SHP77 (cell line): Measurements from ENCODE around the gene AFM.
A peak's percentile ranks its signal among the peaks of the same experiment; 100 is the strongest.

ENCODE experiments used
- DNase-seq, 2 experiments: peaks; one replicate each; lab custom pipeline; 2025; lab: John Stamatoyannopoulos, UW

The AFM gene

DNA sequence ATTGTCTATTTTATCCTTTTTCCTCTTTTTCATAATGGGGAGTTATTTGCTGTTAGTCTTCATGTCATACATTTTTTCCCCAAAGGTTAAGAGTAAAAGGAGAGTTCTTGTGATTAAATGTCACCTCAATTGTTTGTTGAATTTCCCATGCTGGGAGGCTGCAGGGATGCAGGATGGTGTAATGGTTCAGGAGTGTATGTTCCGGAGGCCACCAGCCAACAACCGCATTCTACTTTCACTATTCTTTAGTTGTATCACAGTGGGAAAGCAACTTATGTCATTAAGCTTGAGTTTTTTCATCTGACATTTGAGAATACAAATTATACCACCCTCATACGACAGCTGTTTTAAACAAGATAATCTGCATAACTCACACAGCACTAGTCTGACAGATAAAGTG lies 30.1 kb upstream of the AFM start:
- DNase-seq = peak in 1 of 2 experiments; percentile 3

DNA sequence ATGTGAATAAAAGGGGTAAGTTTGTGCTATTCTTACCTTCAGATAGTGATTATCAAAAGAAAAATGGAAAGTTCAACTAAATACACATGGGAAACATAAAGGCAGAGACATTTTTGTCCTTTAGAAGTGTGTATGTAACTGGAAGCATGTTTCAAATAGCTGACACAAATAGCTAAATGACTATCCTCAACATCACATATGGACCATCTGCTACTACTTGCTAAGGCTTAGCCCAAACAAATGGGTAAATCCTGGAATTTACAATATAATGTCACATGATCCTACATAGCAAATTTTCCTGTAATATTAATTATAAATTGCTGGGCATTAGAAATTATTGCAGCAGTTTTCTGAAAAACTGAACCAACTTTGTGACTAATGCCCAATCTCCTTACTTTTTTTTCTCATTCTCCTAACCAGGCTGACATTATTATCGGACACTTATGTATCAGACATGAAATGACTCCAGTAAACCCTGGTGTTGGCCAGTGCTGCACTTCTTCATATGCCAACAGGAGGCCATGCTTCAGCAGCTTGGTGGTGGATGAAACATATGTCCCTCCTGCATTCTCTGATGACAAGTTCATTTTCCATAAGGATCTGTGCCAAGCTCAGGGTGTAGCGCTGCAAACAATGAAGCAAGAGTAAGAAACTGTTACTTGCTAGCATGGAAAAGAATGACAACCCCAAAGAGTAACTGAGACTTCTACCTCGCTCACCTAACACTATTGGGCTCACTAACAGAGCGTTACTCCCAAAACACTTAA lies 29.4 kb upstream of the AFM start:
- no peak for DNase-seq

DNA sequence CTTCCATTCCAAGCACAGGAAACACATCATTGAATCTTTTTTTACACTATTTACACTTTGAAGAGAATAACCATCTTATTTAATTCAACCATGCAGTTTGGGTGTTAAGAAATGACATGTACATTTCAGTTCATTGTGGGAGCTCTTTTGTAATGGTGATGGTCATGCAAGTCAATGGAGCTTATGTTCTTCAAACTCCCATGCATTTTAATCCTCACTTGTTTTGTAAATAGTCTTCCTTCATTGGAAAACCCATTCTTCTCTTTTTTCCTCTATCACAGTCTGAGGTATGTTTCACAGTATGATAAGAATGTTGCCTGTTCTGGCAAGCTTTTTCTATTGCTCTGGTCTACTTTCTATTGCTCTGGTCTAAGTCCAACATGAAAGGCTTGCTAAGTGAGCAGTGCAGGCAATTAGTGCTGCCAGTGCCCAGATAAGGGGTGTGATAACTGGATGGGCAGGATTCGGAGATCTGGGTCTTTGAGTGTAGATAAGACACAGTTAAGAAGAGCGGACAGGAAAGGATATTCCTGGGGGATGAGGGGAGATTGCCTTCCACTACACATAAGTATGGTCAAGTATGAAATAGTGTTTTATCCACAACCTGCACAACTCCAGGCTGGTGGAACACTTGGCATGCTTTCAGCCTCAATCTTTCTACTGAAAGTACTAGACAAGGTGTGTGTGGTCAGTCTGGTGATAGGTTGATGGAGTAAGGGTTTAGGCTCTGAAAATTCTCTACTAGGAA lies 28.4 kb upstream of the AFM start:
- DNase-seq = no peak

DNA sequence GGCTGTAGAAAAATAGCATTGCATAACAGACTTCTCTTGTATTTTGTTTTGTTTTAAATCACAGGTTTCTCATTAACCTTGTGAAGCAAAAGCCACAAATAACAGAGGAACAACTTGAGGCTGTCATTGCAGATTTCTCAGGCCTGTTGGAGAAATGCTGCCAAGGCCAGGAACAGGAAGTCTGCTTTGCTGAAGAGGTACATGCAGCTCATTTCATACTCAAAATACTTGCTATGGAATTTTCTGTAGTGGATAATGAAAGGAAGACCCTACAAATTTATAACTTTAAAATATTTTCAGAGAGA lies 27.9 kb upstream of the AFM start:
- no peak for DNase-seq

- no peak for DNase-seq
These were observed 26.6 kb upstream of the AFM start for GRCh38 chr4:73454920-73455319.

- DNase-seq = no peak
These were observed 25.1 kb upstream of the AFM start for GRCh38 chr4:73456177-73457022.

GRCh38 chr4:73458184-73459047 lies 23.1 kb upstream of the AFM start:
- no peak for DNase-seq

DNA sequence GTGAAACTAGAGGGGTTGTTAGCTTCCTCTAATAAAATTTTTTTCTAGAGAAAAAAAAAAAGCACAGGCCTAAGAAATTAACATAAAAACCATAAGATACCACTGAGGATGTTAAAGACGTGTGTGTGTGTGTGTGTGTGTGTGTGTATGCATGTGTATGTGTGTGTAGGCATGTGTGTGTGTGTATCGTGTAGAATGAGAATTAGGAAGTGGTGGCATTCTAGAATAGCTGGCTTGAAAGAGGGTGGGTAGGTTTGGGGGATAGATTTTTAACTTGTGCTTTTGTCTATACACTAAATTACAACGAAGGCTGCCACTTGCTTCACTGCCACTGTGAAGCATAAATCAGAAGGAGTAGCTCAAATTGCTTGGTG lies 22.5 kb upstream of the AFM start:
- no peak for DNase-seq

DNA sequence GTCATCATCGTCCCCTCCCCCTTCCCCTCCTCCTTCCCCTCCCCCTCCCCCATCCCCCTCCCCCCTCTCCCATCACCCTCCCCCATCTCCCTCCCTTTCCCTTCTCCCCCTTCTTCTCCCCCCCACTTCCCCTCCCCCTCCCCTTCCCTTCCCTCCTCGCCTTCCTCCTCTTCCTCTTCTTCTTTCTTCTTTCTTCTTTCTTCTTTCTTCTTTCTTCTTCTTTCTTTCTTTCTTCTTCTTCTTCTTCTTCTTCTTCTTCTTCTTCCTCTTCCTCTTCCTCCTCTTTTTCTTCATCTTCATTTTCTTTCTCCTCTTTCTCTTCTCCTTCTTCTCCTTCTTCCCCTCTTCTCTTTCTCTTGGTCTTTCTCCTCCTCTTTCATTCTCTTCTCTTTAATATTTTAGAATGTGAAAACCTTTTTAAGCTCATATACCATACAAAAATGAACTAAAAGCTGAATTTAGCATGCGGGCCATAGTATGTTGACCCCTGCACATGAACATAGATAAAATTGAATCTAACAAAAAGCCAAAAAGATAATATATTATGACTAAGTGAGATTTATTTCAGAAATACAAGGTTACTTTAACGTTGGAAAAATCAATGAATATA lies 20.5 kb upstream of the AFM start:
- no peak for DNase-seq

DNA sequence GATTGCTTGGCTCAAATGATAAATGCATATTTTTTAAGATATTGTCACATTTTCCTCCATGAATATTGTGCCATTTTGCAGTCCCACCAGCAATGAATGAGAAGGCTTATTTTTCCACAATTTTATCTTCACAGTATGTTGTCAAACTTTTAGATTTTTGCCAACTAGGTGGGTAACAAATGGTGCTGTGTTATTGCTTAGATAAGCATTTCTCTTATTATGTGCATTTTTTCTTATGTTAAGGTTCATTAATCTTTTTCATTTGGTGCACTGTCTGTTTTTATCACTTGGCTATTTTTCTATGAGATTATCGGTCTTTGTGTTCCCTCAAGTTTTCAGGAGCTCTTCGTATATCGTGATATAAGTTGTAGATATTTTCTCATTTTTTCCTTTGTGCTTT lies 13.4 kb upstream of the AFM start:
- no peak for DNase-seq

DNA sequence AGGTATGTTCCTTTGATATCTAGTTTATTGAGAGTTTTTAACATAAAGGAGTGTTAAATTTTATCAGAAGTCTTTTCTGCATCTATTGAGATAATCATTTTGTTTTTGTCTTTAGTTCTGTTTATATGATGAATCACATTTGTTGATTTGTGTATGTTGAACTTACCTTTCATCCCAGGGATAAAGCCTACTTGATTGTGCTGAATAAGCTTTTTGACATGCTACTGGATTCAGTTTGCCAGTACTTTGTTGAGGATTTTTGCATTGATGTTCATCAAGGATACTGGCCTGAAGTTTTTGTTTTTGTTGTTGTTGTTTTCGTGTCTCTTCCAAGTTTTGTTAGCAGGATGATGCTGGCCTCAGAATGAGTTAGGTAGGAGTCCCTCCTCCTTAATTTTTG lies 10.8 kb upstream of the AFM start:
- no peak for DNase-seq

- DNase-seq = no peak
These were observed 4.4 kb upstream of the AFM start for GRCh38 chr4:73477176-73477575.

DNA sequence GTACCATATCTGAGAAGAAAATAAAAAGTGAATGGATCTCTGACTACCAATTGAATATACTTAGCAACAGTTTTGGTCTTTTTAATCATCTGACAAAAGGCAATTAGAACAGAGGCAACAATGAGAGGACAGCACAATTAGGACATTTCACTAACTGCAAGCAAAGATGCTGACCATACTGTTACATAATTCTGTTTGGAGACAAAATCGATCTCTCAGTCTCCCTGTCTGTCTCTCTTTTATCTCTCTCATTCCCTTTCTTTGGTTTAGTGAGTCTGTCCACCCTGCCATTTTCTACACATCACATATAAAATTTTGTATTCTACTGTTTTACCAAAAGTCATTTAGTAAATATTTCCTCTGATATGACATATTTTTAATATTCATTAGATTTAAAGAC lies 2.2 kb upstream of the AFM start:
- no peak for DNase-seq

DNA sequence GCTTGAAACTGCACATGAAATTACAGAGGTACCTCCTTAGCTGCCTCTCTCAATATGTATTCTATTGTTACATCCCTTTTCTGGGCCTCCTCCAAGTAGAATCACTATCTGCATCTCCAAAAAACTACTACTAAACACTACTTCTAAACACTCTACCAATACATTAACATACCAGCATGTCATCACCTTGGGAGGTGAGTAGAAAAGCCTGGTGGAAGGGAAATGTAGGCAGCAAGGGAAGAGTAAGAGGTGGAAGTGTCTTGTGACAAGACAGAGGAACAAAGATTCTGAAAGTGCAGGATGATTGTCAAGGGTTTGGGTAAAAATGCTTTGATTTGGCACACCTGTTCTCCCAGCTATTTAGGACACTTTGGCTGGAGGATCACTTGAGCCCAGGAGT lies 3.5 kb downstream of the AFM start:
- DNase-seq = no peak

- no peak for DNase-seq
These were observed 4.1 kb downstream of the AFM start for GRCh38 chr4:73485596-73485995.

DNA sequence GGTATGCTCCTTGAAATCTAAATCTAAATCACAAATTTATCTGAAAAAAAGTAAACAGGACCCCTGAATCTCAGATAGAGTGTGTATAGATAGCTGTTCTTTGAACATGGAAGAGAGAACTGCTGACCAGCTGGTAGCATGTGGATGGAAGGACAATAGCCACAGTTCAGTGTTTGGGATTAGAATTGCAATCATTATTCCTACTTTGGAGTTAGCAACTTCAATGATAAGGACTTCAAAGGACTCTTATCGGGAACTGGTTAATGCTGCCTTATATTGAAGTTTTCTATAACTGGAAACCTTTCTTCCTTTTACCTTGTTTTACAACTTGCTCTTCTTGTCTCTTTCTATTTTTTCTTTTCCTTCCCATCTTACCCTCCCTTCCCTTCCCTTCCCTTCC lies 5.0 kb downstream of the AFM start:
- no peak for DNase-seq

DNA sequence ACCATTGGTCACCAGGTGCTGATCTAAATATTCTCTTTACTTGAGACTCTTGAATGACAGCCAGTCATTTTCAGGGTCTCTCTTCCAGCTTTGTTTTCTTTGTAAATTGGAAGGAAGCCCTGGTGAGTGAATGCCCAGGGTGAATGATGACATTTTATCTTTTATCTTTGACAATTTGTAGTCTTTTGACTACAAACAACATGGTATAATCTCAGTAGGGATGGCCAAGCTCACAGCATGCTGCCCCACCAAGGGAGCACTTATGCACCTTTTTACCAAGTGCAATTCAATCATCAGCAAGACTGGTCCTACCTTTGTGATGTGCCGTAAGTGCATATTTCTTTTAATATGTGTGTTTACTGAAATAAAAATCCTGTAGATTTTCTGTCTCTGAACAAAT lies 5.7 kb downstream of the AFM start:
- DNase-seq = no peak

GRCh38 chr4:73499996-73500765 lies 18.6 kb downstream of the AFM start:
- DNase-seq = no peak

DNA sequence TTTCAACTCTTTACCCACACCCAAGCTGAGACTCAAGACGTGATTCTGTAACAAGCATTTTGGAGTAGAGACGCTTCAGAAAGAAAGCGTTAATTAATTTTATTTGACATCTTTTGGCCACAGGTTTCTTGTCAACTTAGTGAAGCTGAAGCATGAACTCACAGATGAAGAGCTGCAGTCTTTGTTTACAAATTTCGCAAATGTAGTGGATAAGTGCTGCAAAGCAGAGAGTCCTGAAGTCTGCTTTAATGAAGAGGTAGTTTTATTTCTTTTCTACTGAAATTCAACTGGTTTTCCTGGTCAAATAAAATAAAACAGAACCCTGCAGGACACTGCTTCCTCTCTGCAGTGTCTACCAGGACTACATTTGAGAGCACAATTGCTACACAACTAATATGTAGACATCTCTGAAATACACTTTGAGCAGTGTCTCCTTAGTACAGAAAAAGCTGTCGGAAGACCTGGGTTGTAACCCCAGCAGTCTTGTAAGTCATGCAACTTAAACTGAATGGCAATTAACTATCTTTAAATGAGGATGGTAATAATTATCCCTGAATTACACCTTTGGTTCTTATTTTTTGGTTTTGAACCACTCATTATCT lies 20.2 kb downstream of the AFM start:
- no peak for DNase-seq

DNA sequence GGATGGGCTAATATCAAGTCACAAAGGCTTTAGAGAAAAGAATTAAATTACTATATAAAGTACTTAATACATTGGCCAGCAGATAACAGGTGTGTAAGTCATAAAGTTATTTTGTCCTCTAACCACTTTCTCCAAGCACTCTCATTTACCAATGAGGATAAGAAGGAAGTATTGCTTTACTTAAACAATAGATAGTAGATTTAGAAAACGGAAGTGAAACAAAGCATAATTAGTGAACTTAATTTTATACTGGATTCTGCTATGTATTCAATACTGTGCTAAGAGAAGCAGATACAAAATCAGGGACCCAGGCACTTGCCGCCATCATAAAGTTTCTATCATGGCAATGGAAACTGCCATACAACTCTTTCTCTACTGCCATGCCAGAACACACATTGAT lies 24.0 kb downstream of the AFM start:
- DNase-seq = no peak
